Ascending aorta (tissue), 2 donors: ENCODE results near the gene DUS2. TPM values are rescaled to one million over a fixed set of nuclear protein-coding genes. Genes with fewer than 3 reads are reported as not detected.
"Not testable (repeated sequence)": the region's sequence is repeated elsewhere in the genome, so short reads cannot be mapped to it uniquely, and the experiment has no call there.

ENCODE experiments used
- DNase-seq, 2 donors: peaks; one replicate each; pipeline ENCODE4 v3.0.0-alpha.2; 2019; ENCODE audit warnings: low spot score in 2 of 2
- H3K27ac ChIP-seq, 2 donors: fragments of 200-600 bp; sonication (generic); one replicate each; pipeline ENCODE4 v1.5.1; 2016 to 2017; ENCODE audit warnings: mild to moderate bottlenecking in 1 of 2
- H3K27me3 ChIP-seq: fragments of 200-600 bp; sonication (generic); one replicate; pipeline ENCODE4 v1.5.1; 2017
- H3K36me3 ChIP-seq, 2 donors: fragments of 200-600 bp; sonication (generic); one replicate each; pipeline ENCODE4 v1.5.1; 2016
- H3K4me1 ChIP-seq, 2 donors: fragments of 200-600 bp; sonication (generic); one replicate each; pipeline ENCODE4 v1.5.1; 2016 to 2017; ENCODE audit warnings: mild to moderate bottlenecking in 1 of 2
- H3K4me3 ChIP-seq, 2 donors: fragments of 200-600 bp; sonication (generic); one replicate each; pipeline ENCODE4 v1.5.1; 2016 to 2017; ENCODE audit warnings: mild to moderate bottlenecking in 1 of 2
- H3K9me3 ChIP-seq, 2 donors: fragments of 200-600 bp; sonication (generic); one replicate each; pipeline ENCODE4 v1.5.1; 2016
- CTCF ChIP-seq, 3 experiments: fragments of 200-600 bp in 2 of 3; fragments of 450-650 bp in 1 of 3; sonication (generic) in 2 of 3; IDR thresholded peaks; one replicate each; pipeline ENCODE4 v1.5.1; 2016 to 2019; ENCODE audit warnings: antibody characterized with exemption in 3 of 3, mild to moderate bottlenecking in 1 of 3, moderate library complexity in 1 of 3
- intact Hi-C: fragments of 100-400 bp; cut with DNase I; formaldehyde crosslinking; loops from one replicate; pipeline ENCODE4 v1.15.1; 2023
- total RNA-seq: library from RNA; depleted of rRNA; stranded (reverse); fragments of >200 nt; gene quantifications from one replicate; pipeline ENCODE4 v1.1.0, GENCODE V29; 2016

The DUS2 gene
- total RNA-seq, 1 donor from 2014 or later: 7.6 TPM

- DNase-seq: no peak
- no peaks in the 10 kb centered on the region for H3K36me3 ChIP-seq
- TF ChIP-seq CTCF (IDR thresholded peaks at IDR 0.05): no peak
- H3K4me3 ChIP-seq: no peak overlapping the region
- intact Hi-C loops: no loop called here
- H3K9me3 ChIP-seq: no peaks in the 10 kb centered on the region
- no peaks in the 10 kb centered on the region for H3K27me3 ChIP-seq
- H3K27ac ChIP-seq: peak overlapping the region in 1 of 2 donors; percentile 57
- no peaks in the 10 kb centered on the region for H3K4me1 ChIP-seq
These were observed 17.9 kb upstream of the DUS2 start for GRCh38 chr16:68005211-68005610.

GRCh38 chr16:68005786-68006286 is 17.2 kb upstream of the DUS2 start:
- peak in 1 of 2 donors; percentile 34 for DNase-seq
- peak overlapping the region; percentile 27 to 57 for H3K27ac ChIP-seq
- H3K27me3 ChIP-seq: no peaks in the 10 kb centered on the region
- no peaks in the 10 kb centered on the region for H3K9me3 ChIP-seq
- no peak for TF ChIP-seq CTCF (IDR thresholded peaks at IDR 0.05)
- H3K36me3 ChIP-seq: no peaks in the 10 kb centered on the region
- H3K4me3 ChIP-seq: no peak overlapping the region
- no peaks in the 10 kb centered on the region for H3K4me1 ChIP-seq
- intact Hi-C loops: no loop called here

GRCh38 chr16:68009157-68009735 is 13.8 kb upstream of the DUS2 start:
- no peak for DNase-seq
- H3K27ac ChIP-seq: no peak overlapping the region
- no peaks in the 10 kb centered on the region for H3K9me3 ChIP-seq
- H3K4me1 ChIP-seq: no peaks in the 10 kb centered on the region
- H3K36me3 ChIP-seq: no peaks in the 10 kb centered on the region
- intact Hi-C loops: no loop called here
- H3K27me3 ChIP-seq: no peaks in the 10 kb centered on the region
- TF ChIP-seq CTCF (IDR thresholded peaks at IDR 0.05): no peak
- H3K4me3 ChIP-seq: no peak overlapping the region

GRCh38 chr16:68009872-68010271 is 13.2 kb upstream of the DUS2 start:
- H3K9me3 ChIP-seq, H3K4me3 ChIP-seq, H3K4me1 ChIP-seq, H3K27me3 ChIP-seq, intact Hi-C loops, DNase-seq, H3K36me3 ChIP-seq, H3K27ac ChIP-seq: not testable (repeated sequence)

GRCh38 chr16:68013440-68013839 is 9.6 kb upstream of the DUS2 start:
- Histone ChIP-seq H3K27ac (no peak overlapping the region), H3K36me3 (no peaks in the 10 kb centered on the region), H3K4me3 (no peak overlapping the region), H3K27me3 (no peaks in the 10 kb centered on the region), H3K9me3 (no peaks in the 10 kb centered on the region), H3K4me1 (no peaks in the 10 kb centered on the region)
- no peak for DNase-seq
- intact Hi-C loops: no loop called here
- no peak for TF ChIP-seq CTCF (IDR thresholded peaks at IDR 0.05)

GRCh38 chr16:68015681-68016080 is 7.4 kb upstream of the DUS2 start, which contains the start of gene DPEP2NB:
TSS of gene DPEP2NB (minus strand) at chr16:68015911. CDS start at chr16:68015770, 141 bp downstream.
- TF ChIP-seq CTCF (IDR thresholded peaks at IDR 0.05): no peak

More at GRCh38 chr16:68015681-68016080, 7.4 kb upstream of the DUS2 start, which contains the start of gene DPEP2NB:
- H3K4me1 ChIP-seq: no peaks in the 10 kb centered on the region
- H3K4me3 ChIP-seq: no peak within 1 kb of the TSS
- no peaks in the 10 kb centered on the region for H3K27me3 ChIP-seq
- H3K27ac ChIP-seq: no peak within 1 kb of the TSS
- no peaks in the 10 kb centered on the region for H3K9me3 ChIP-seq
- no peaks in the 10 kb centered on the region for H3K36me3 ChIP-seq
- no peak for DNase-seq
- intact Hi-C loops: no loop called here
